Mesenchymal stem cell (in vitro differentiated cells and primary cell): ENCODE data around the gene SPTBN1.

Experiments used
- DNase-seq: peaks from one replicate; pipeline ENCODE4 v3.0.0-alpha.2; 2013
- H2AFZ ChIP-seq: one replicate; pipeline ENCODE4 v1.6.1; 2013; ENCODE audit warnings: low read depth, mild to moderate bottlenecking, control low read depth, inconsistent platforms, low read length, moderate library complexity
- H2AK5ac ChIP-seq: 2 replicates; pipeline ENCODE4 v1.6.1; 2013; ENCODE audit warnings: low read length, moderate library complexity, mild to moderate bottlenecking, inconsistent platforms; ENCODE audit not compliant: severe bottlenecking
- H2BK120ac ChIP-seq: one replicate; pipeline ENCODE4 v1.6.1; 2013; ENCODE audit warnings: low read depth, mild to moderate bottlenecking, inconsistent platforms, low read length, moderate library complexity
- H2BK12ac ChIP-seq, 2 experiments: one replicate each; pipeline ENCODE4 v1.6.1; 2013; ENCODE audit warnings: inconsistent platforms in 2 of 2, low read length in 2 of 2, mild to moderate bottlenecking in 2 of 2, moderate library complexity in 2 of 2, control low read depth in 1 of 2
- H2BK15ac ChIP-seq: one replicate; pipeline ENCODE4 v1.6.1; 2013; ENCODE audit warnings: mild to moderate bottlenecking, low read depth, inconsistent platforms; ENCODE audit not compliant: poor library complexity, severe bottlenecking
- H2BK5ac ChIP-seq: 2 replicates; pipeline ENCODE4 v1.6.1; 2013; ENCODE audit warnings: low read depth, mild to moderate bottlenecking, low read length, control low read depth, inconsistent platforms; ENCODE audit not compliant: poor library complexity, severe bottlenecking
- H3K14ac ChIP-seq, 2 experiments: one replicate each; pipeline ENCODE4 v1.6.1; 2013; ENCODE audit warnings: inconsistent platforms in 2 of 2, low read length in 2 of 2, control low read depth in 1 of 2, mild to moderate bottlenecking in 1 of 2, moderate library complexity in 1 of 2
- H3K18ac ChIP-seq, 2 experiments: one replicate each; pipeline ENCODE4 v1.6.1; 2013; ENCODE audit warnings: inconsistent platforms in 2 of 2, low read length in 2 of 2, control low read depth in 1 of 2, low read depth in 1 of 2, mild to moderate bottlenecking in 1 of 2
- H3K23ac ChIP-seq, 2 experiments: one replicate each; pipeline ENCODE4 v1.6.1; 2013; ENCODE audit warnings: inconsistent platforms in 2 of 2, low read length in 2 of 2, mild to moderate bottlenecking in 2 of 2, moderate library complexity in 2 of 2, control low read depth in 1 of 2
- H3K27ac ChIP-seq: 2 replicates; pipeline ENCODE4 v1.5.1; 2013; ENCODE audit warnings: mild to moderate bottlenecking, moderate library complexity, low read length, control low read depth, inconsistent platforms; ENCODE audit not compliant: poor library complexity, severe bottlenecking
- H3K27me3 ChIP-seq, 2 experiments: 2 replicates each; pipeline versions ENCODE4 v1.6.1 to v1.7.0; 2013; ENCODE audit warnings: low read length in 2 of 2, mild to moderate bottlenecking in 2 of 2, moderate library complexity in 2 of 2, control low read depth in 1 of 2, inconsistent platforms in 1 of 2; ENCODE audit not compliant: control insufficient read depth in 1 of 2, insufficient read depth in 1 of 2
- H3K36me3 ChIP-seq, 2 experiments: 2 replicates each; pipeline versions ENCODE4 v1.6.1 to v1.7.0; 2013; ENCODE audit warnings: low read length in 2 of 2, control low read depth in 1 of 2, inconsistent platforms in 1 of 2, low read depth in 1 of 2, mild to moderate bottlenecking in 1 of 2; ENCODE audit not compliant: insufficient read depth in 2 of 2, control insufficient read depth in 1 of 2
- H3K4ac ChIP-seq, 2 experiments: one replicate each; pipeline ENCODE4 v1.6.1; 2013; ENCODE audit warnings: inconsistent platforms in 2 of 2, low read length in 2 of 2, mild to moderate bottlenecking in 2 of 2, moderate library complexity in 2 of 2, control low read depth in 1 of 2, low read depth in 1 of 2
- H3K4me1 ChIP-seq: 2 replicates; pipeline ENCODE4 v1.6.1; 2013; ENCODE audit warnings: low read depth, low read length, control low read depth; ENCODE audit not compliant: control insufficient read depth, insufficient read depth
- H3K4me2 ChIP-seq: 2 replicates; pipeline ENCODE4 v1.6.1; 2013; ENCODE audit warnings: low read length, mild to moderate bottlenecking, inconsistent platforms; ENCODE audit not compliant: poor library complexity, severe bottlenecking
- H3K4me3 ChIP-seq, 2 experiments: 2 replicates each; pipeline versions ENCODE4 v1.5.1 to v1.7.0; 2013; ENCODE audit warnings: low read length in 2 of 2, mild to moderate bottlenecking in 2 of 2, control low read depth in 1 of 2, low read depth in 1 of 2; ENCODE audit not compliant: insufficient read depth in 1 of 2
- H3K79me1 ChIP-seq: replicated peaks from 2 replicates; pipeline ENCODE4 v1.6.1; 2013; ENCODE audit warnings: mild to moderate bottlenecking, control low read depth, low read length, inconsistent platforms; ENCODE audit not compliant: poor library complexity, severe bottlenecking
- H3K9ac ChIP-seq: 2 replicates; pipeline ENCODE4 v1.7.0; 2013; ENCODE audit warnings: mild to moderate bottlenecking, low read length, moderate library complexity
- H3K9me3 ChIP-seq: 2 replicates; pipeline ENCODE4 v1.7.0; 2013; ENCODE audit warnings: mild to moderate bottlenecking, low read length; ENCODE audit not compliant: control insufficient read depth
- H4K8ac ChIP-seq: one replicate; pipeline ENCODE4 v1.6.1; 2013; ENCODE audit warnings: inconsistent platforms, mild to moderate bottlenecking, low read length, moderate library complexity
- H4K91ac ChIP-seq: one replicate; pipeline ENCODE4 v1.6.1; 2013; ENCODE audit warnings: mild to moderate bottlenecking, low read length, inconsistent platforms
- WGBS: methylation state at CpG from one replicate; pipeline ENCODE4 v1.1.7; 2013; ENCODE audit warnings: mixed read lengths; 5-methylcytosine and 5-hydroxymethylcytosine counted together

SPTBN1 gene

GRCh38 chr2:54613794-54614257, 157.7 kb downstream of the SPTBN1 start:
- H3K36me3 ChIP-seq, result peaks cover 24 to 60% of the 10 kb centered on the region in 2 experiments
- no peak overlapping the region for H3K14ac ChIP-seq
- WGBS, result 95% methylated on average over 4 of the region's 6 CpGs
- H3K4me2 ChIP-seq, result no peak overlapping the region
- peak overlapping the region; percentile 93 for H3K27ac ChIP-seq
- H3K9ac ChIP-seq, result no peak overlapping the region
- no peak overlapping the region for H2BK120ac ChIP-seq
- no peak overlapping the region for H2AK5ac ChIP-seq
- peaks cover 20% of the 10 kb centered on the region for H3K4me1 ChIP-seq
- no peak overlapping the region for H2BK15ac ChIP-seq
- H3K79me1 ChIP-seq, result peaks cover 11% of the 10 kb centered on the region
- no peak overlapping the region for H4K91ac ChIP-seq
- H2BK12ac ChIP-seq, result no peak overlapping the region
- H3K23ac ChIP-seq, result no peak overlapping the region
- no peak for DNase-seq
- H3K4me3 ChIP-seq, result no peak overlapping the region
- H3K4ac ChIP-seq, result no peak overlapping the region
- H3K27me3 ChIP-seq, result no peaks in the 10 kb centered on the region
- H2BK5ac ChIP-seq, result no peak overlapping the region
- H3K18ac ChIP-seq, result peak overlapping the region in 1 of 2 experiments; percentile 11
- H2AFZ ChIP-seq, result no peak overlapping the region
- H4K8ac ChIP-seq, result no peak overlapping the region
- no peaks in the 10 kb centered on the region for H3K9me3 ChIP-seq

- no peak overlapping the region for H4K91ac ChIP-seq
- no peak overlapping the region for H3K4me2 ChIP-seq
- no peak overlapping the region for H3K4ac ChIP-seq
- peaks cover 20% of the 10 kb centered on the region for H3K4me1 ChIP-seq
- no peak overlapping the region for H4K8ac ChIP-seq
- no peak overlapping the region for H3K23ac ChIP-seq
- H3K9ac ChIP-seq, result no peak overlapping the region
- H3K9me3 ChIP-seq, result no peaks in the 10 kb centered on the region
- no peak overlapping the region for H2AK5ac ChIP-seq
- peaks cover 27 to 66% of the 10 kb centered on the region in 2 experiments for H3K36me3 ChIP-seq
- H3K14ac ChIP-seq, result no peak overlapping the region
- peaks cover 13% of the 10 kb centered on the region for H3K79me1 ChIP-seq
- no peak overlapping the region for H2BK12ac ChIP-seq
- H2BK120ac ChIP-seq, result no peak overlapping the region
- no peak overlapping the region for H3K4me3 ChIP-seq
- H3K27me3 ChIP-seq, result no peaks in the 10 kb centered on the region
- peak overlapping the region; percentile 93 for H3K27ac ChIP-seq
- H2BK5ac ChIP-seq, result peak overlapping the region; percentile 63
- H2BK15ac ChIP-seq, result no peak overlapping the region
- H2AFZ ChIP-seq, result no peak overlapping the region
- no peak for DNase-seq
- H3K18ac ChIP-seq, result no peak overlapping the region
Observed at GRCh38 chr2:54614819-54615218, 158.7 kb downstream of the SPTBN1 start.

- Histone ChIP-seq H3K4me1 (peaks cover 20% of the 10 kb centered on the region), H3K18ac (no peak overlapping the region), H3K23ac (no peak overlapping the region), H3K9me3 (no peaks in the 10 kb centered on the region), H2BK120ac (no peak overlapping the region), H4K91ac (no peak overlapping the region), H3K14ac (no peak overlapping the region), H3K36me3 (peaks cover 34 to 77% of the 10 kb centered on the region in 2 experiments), H4K8ac (no peak overlapping the region), H3K4ac (no peak overlapping the region), H2BK12ac (no peak overlapping the region), H3K4me3 (no peak overlapping the region), H2BK15ac (no peak overlapping the region), H3K4me2 (no peak overlapping the region), H3K79me1 (peaks cover 15% of the 10 kb centered on the region), H3K9ac (no peak overlapping the region), H3K27ac (peak overlapping the region; percentile 46), H2AK5ac (peak overlapping the region; percentile 68), H2AFZ (no peak overlapping the region), H2BK5ac (no peak overlapping the region), H3K27me3 (no peaks in the 10 kb centered on the region)
- WGBS, result 91% methylated on average over 5 of the region's 5 CpGs
- DNase-seq, result no peak
Observed at GRCh38 chr2:54615832-54616534, 159.9 kb downstream of the SPTBN1 start.

DNA sequence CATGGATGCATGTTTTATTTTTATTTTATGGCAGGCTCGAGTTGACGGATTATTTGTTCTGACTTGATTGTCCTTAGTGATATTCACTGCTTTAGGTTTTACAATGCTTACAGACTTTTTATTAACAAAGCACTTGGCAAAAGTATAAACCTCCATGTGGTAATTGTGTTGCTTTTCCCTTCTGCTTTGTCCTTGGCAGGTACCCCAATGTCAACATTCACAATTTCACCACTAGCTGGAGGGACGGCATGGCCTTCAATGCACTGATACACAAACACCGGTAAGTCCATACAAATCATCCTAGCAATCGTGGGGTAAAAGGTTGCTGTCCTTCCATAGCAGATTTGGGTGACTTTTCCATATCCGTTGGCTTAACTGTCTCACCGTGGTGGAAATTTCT, 161.3 kb downstream of the SPTBN1 start:
- no peak overlapping the region for H4K91ac ChIP-seq
- no peaks in the 10 kb centered on the region for H3K9me3 ChIP-seq
- H3K14ac ChIP-seq, result no peak overlapping the region
- no peak overlapping the region for H3K9ac ChIP-seq
- no peaks in the 10 kb centered on the region for H3K27me3 ChIP-seq
- H2BK5ac ChIP-seq, result no peak overlapping the region
- no peak overlapping the region for H3K4me3 ChIP-seq
- peaks cover 15% of the 10 kb centered on the region for H3K4me1 ChIP-seq
- H3K4ac ChIP-seq, result no peak overlapping the region
- H3K27ac ChIP-seq, result no peak overlapping the region
- H2BK15ac ChIP-seq, result no peak overlapping the region
- peaks cover 25% of the 10 kb centered on the region for H3K79me1 ChIP-seq
- peak overlapping the region in 1 of 2 experiments; percentile 6 for H3K18ac ChIP-seq
- 81% methylated on average over 5 of the region's 7 CpGs for WGBS
- H3K23ac ChIP-seq, result no peak overlapping the region
- peaks cover 36 to 86% of the 10 kb centered on the region in 2 experiments for H3K36me3 ChIP-seq
- no peak overlapping the region for H2AK5ac ChIP-seq
- H2BK12ac ChIP-seq, result no peak overlapping the region
- H2AFZ ChIP-seq, result no peak overlapping the region
- DNase-seq, result no peak
- H4K8ac ChIP-seq, result no peak overlapping the region
- H2BK120ac ChIP-seq, result no peak overlapping the region
- no peak overlapping the region for H3K4me2 ChIP-seq
